ENCODE measurements around the gene ITPRIPL2.

DNA sequence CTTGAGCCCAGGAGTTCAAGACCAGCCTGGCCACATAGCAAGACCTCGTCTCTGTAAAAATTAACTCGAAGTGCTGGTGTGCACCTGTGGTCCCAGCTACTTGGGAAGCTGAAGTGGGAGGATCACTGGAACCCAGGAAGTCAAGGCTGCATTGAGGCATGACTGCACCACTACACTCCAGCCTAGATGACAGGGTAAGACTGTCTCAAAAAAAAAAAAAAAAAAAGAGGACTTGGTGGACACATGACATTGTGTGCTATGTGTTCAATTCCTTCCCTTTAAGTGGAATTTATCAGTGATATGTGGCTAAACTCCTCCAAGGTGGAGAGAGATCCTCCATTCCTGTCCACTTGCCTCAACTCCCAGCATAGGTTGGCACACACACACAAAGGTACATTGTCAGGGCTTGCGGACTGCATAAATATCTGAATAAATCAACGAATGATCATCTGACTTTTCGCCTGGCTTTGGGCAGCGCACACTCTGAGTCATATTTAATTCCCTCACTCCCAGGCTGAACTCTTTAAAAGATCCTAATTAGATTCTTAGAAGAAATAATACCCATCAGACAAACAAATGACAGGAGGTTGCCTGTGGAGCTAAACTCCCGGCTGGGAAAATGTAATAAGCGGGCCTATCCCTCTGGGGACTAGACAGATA, 29.3 kb downstream of the ITPRIPL2 start:
- TF ChIP-seq, protein P1, sequence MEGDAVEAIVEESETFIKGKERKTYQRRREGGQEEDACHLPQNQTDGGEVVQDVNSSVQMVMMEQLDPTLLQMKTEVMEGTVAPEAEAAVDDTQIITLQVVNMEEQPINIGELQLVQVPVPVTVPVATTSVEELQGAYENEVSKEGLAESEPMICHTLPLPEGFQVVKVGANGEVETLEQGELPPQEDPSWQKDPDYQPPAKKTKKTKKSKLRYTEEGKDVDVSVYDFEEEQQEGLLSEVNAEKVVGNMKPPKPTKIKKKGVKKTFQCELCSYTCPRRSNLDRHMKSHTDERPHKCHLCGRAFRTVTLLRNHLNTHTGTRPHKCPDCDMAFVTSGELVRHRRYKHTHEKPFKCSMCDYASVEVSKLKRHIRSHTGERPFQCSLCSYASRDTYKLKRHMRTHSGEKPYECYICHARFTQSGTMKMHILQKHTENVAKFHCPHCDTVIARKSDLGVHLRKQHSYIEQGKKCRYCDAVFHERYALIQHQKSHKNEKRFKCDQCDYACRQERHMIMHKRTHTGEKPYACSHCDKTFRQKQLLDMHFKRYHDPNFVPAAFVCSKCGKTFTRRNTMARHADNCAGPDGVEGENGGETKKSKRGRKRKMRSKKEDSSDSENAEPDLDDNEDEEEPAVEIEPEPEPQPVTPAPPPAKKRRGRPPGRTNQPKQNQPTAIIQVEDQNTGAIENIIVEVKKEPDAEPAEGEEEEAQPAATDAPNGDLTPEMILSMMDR (conservative IDR thresholded peaks at IDR 0.05): no peak
- TF ChIP-seq ZFX (IDR thresholded peaks at IDR 0.05): no peak
